HepG2 (cell line): Measurements from ENCODE around the gene SLC6A5. TPM values are rescaled to one million over a fixed set of nuclear protein-coding genes. Genes with fewer than 3 reads are reported as not detected.

Source experiments
- ATAC-seq: fragments of 200-7000 bp; cut with Tn5 transposase; 3 replicates; pipeline ENCODE4 v1.9.1; 2020; ENCODE audit warnings: mild to moderate bottlenecking, moderate library complexity
- BruUV-seq: library from RNA; stranded (reverse); fragments of 400-500 nt; replicated peaks from 2 replicates; lab custom pipeline; 2021; lab: Mats Ljungman, UMichigan
- CTCF ChIA-PET: fragments of 300-600 bp; formaldehyde crosslinking; extraction: SDS; loops from one replicate; lab custom pipeline; 2021; ENCODE audit warnings: low total read pairs, inconsistent platforms, low intra/inter-chr PET ratio; lab: Yijun Ruan, JAX
- POLR2A ChIA-PET: fragments of 350-600 bp; sonication (Branson Sonifier 250); formaldehyde crosslinking; loops from one replicate; lab custom pipeline; 2020; ENCODE audit warnings: antibody characterized with exemption, inconsistent platforms; lab: Yijun Ruan, JAX
- DNase-seq: peaks from one replicate; pipeline ENCODE4 v3.0.0-alpha.2; 2015; ENCODE audit warnings: low spot score
- FAIRE-seq: peaks from 3 replicates; lab custom pipeline; 2011; peaks lifted over from hg19 to GRCh38; lab: Jason Lieb, UNC
- H2AFZ ChIP-seq: one replicate; pipeline ENCODE4 v1.6.1; 2011; ENCODE audit warnings: low read length, inconsistent platforms
- H3K27ac ChIP-seq: fragments of 300-600 bp; 3 replicates; pipeline ENCODE4 v1.8.0; 2011; ENCODE audit warnings: mixed run types, mild to moderate bottlenecking, mixed read lengths, low read length, inconsistent platforms; ENCODE audit not compliant: insufficient read depth; ENCODE audit errors: extremely low read length
- H3K27me3 ChIP-seq, 2 experiments: fragments of 200-600 bp in 1 of 2; 2 replicates in 1 of 2; 3 replicates in 1 of 2; pipeline versions ENCODE4 v1.6.0 to v1.8.0; 2011; ENCODE audit warnings: low read length in 2 of 2, mild to moderate bottlenecking in 2 of 2, moderate library complexity in 2 of 2, inconsistent platforms in 1 of 2; ENCODE audit not compliant: insufficient read depth in 2 of 2, control insufficient read depth in 1 of 2
- H3K36me3 ChIP-seq, 2 experiments: fragments of 200-600 bp in 1 of 2; replicated peaks in 1 of 2; 2 replicates in 1 of 2; 3 replicates in 1 of 2; pipeline versions ENCODE4 v1.5.1 to v1.8.0; 2011; ENCODE audit warnings: low read length in 2 of 2, inconsistent platforms in 1 of 2; ENCODE audit not compliant: insufficient read depth in 2 of 2, control insufficient read depth in 1 of 2
- H3K4me1 ChIP-seq: 2 replicates; pipeline ENCODE4 v1.5.1; 2012; ENCODE audit warnings: low read length, inconsistent platforms; ENCODE audit not compliant: insufficient read depth
- H3K4me2 ChIP-seq: 2 replicates; pipeline ENCODE4 v1.6.0; 2011; ENCODE audit warnings: low read depth, low read length, inconsistent platforms
- H3K4me3 ChIP-seq, 3 experiments: fragments of 200-600 bp in 1 of 3; sonication (generic), shearing (Covaris generic) in 1 of 3; replicated peaks in 1 of 3; 2 replicates each; pipeline ENCODE4 v1.5.1; 2011 to 2016; ENCODE audit warnings: low read length in 3 of 3, inconsistent platforms in 2 of 3, low read depth in 2 of 3, mild to moderate bottlenecking in 2 of 3, control low read depth in 1 of 3, mixed read lengths in 1 of 3; ENCODE audit not compliant: insufficient read depth in 1 of 3
- H3K79me2 ChIP-seq: one replicate; pipeline ENCODE4 v1.6.1; 2011; ENCODE audit warnings: low read length, inconsistent platforms; ENCODE audit not compliant: insufficient read depth
- H3K9ac ChIP-seq: 2 replicates; pipeline ENCODE4 v1.6.0; 2011; ENCODE audit warnings: mild to moderate bottlenecking, low read depth, low read length, inconsistent platforms; ENCODE audit not compliant: insufficient read depth
- H3K9me3 ChIP-seq: 2 replicates; pipeline ENCODE4 v1.5.1; 2012; ENCODE audit warnings: mild to moderate bottlenecking, low read length
- H4K20me1 ChIP-seq: 2 replicates; pipeline ENCODE4 v1.6.0; 2011; ENCODE audit warnings: inconsistent platforms, mild to moderate bottlenecking, low read length, moderate library complexity; ENCODE audit not compliant: insufficient read depth
- HCFC1 ChIP-seq: fragments of 150-350 bp; IDR thresholded peaks from 2 replicates; pipeline ENCODE4 v1.6.1; 2014; ENCODE audit warnings: low read depth, low read length
- ISX ChIP-seq: sonication (generic); formaldehyde crosslinking; conservative IDR thresholded peaks from 2 replicates; pipeline ENCODE4 v1.5.0; 2020; ENCODE audit warnings: missing genetic modification reagents
- PCBP2 ChIP-seq: fragments of 200-400 bp; formaldehyde crosslinking; optimal IDR thresholded peaks from 2 replicates; pipeline ENCODE3; 2018; ENCODE audit warnings: low read length, low read depth; ENCODE audit not compliant: poor library complexity, severe bottlenecking
- PITX1 ChIP-seq: sonication (generic); formaldehyde crosslinking; IDR thresholded peaks from 2 replicates; pipeline ENCODE4 v1.5.1; 2020; ENCODE audit warnings: mild to moderate bottlenecking, missing genetic modification reagents
- POGZ ChIP-seq: sonication (generic); formaldehyde crosslinking; IDR thresholded peaks from 2 replicates; pipeline ENCODE4 v1.4.0; 2020; ENCODE audit warnings: mild to moderate bottlenecking, missing genetic modification reagents
- SIX1 ChIP-seq: sonication (generic); formaldehyde crosslinking; IDR thresholded peaks from 2 replicates; pipeline ENCODE4 v1.4.0; 2020; ENCODE audit warnings: missing genetic modification reagents, borderline replicate concordance
- TFAP4 ChIP-seq: sonication (generic); IDR thresholded peaks from 2 replicates; pipeline ENCODE4 v1.6.1; 2016; ENCODE audit warnings: low read depth, borderline replicate concordance
- ZNF329 ChIP-seq: sonication (generic); formaldehyde crosslinking; IDR thresholded peaks from 2 replicates; pipeline ENCODE4 v1.9.0; 2021; ENCODE audit warnings: low read depth, mild to moderate bottlenecking, missing genetic modification reagents
- ZNF382 ChIP-seq: sonication (generic); formaldehyde crosslinking; IDR thresholded peaks from 2 replicates; pipeline ENCODE4 v1.5.0; 2020; ENCODE audit warnings: missing genetic modification reagents, mild to moderate bottlenecking, borderline replicate concordance
- WGBS: methylation state at CpG from one replicate; pipeline ENCODE4 v1.1.6; 2017; ENCODE audit warnings: low lambda C conversion rate; 5-methylcytosine and 5-hydroxymethylcytosine counted together
- in situ Hi-C: cut with HindIII; loops from 2 replicates; pipeline ENCODE4 v1.10.0; 2017; ENCODE audit warnings: low pct_unique_long_range_greater_than_20kb; ENCODE audit not compliant: extremely low pct_ligation_motif_present
- intact Hi-C: fragments of 100-400 bp; cut with micrococcal nuclease; formaldehyde crosslinking; loops from one replicate; pipeline ENCODE4 v1.10.0; 2022; ENCODE audit not compliant: unreplicated experiment
- polyA plus RNA-seq, 8 experiments: library from polyadenylated mRNA; depleted of rRNA in 3 of 8; stranded (reverse) in 7 of 8; unstranded in 1 of 8; fragments of >200 nt; fragmentation: Illumina TruSeq in 4 of 8; extraction: Trizol in 4 of 8; gene quantifications; 2 replicates each; pipeline versions ENCODE4 v1.2.1 to v1.2.3, GENCODE V29; 2011 to 2016; ENCODE audit warnings: low read depth in 4 of 8, missing spikeins in 1 of 8, mixed read lengths in 1 of 8; ENCODE audit not compliant: insufficient read depth in 1 of 8
- total RNA-seq, 5 experiments: library from RNA; depleted of rRNA; stranded (reverse); fragments of >200 nt; fragmentation: Illumina TruSeq; extraction: Trizol; gene quantifications; 2 replicates each; pipeline ENCODE4 v1.2.3, GENCODE V29; 2016; ENCODE audit warnings: low read depth in 1 of 5
- TF ChIP-seq, protein P1 (sequence below): IDR thresholded peaks from 2 replicates; pipeline ENCODE4 v1.6.1; 2016; ENCODE audit warnings: missing genetic modification reagents, missing compliant biosample characterization
- TF ChIP-seq, protein P2 (sequence below): fragments of 450-650 bp; IDR thresholded peaks from 2 replicates; pipeline ENCODE4 v1.6.1; 2017; ENCODE audit warnings: mild to moderate bottlenecking

The SLC6A5 gene
- total and polyA plus RNA-seq, 2 of the 13 experiments (the other 11 are each of a cell fraction or from before 2014, with no cell fraction given) = not detected

DNA sequence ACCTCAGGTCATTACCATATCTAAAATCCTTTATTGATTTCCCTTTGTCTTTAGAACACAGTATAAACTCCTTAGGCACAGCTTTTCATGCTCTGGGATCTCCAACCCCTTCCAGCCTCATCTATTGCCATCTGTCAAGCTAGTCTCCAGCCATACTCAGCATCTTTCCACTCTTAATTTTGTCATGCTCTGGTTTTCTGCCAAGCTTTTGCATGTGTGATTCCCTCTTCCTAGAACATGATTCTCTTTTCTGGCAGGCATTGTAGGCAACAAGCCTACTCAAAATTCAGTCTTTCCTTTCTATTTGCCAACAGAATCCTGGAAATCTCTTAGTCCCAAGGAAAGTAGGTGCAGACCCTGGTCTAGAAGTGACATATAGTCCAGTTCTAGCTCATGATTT, 35.5 kb upstream of the SLC6A5 start:
- H3K27me3 ChIP-seq = 0 out of 5 replicates have a peak, but pooled peaks cover 0 to 4% of the 10 kb centered on the region in 2 experiments
- in situ Hi-C loops (no loop called here), intact Hi-C loops (no loop called here)
- no TSS peak for BruUV-seq
- H3K4me2 ChIP-seq = no peak overlapping the region
- H3K4me1 ChIP-seq = no peaks in the 10 kb centered on the region
- H3K9me3 ChIP-seq = no peaks in the 10 kb centered on the region
- POLR2A ChIA-PET = no interaction called here
- H3K79me2 ChIP-seq = no peaks in the 10 kb centered on the region
- ATAC-seq = no peak
- H3K4me3 ChIP-seq = no peak overlapping the region
- H3K36me3 ChIP-seq = no peaks in the 10 kb centered on the region
- H3K27ac ChIP-seq = no peak overlapping the region
- FAIRE-seq = no peak
- no peak for DNase-seq
- no peak for TF ChIP-seq ISX (CRISPR knock-in tag)
- TF ChIP-seq, protein P1, sequence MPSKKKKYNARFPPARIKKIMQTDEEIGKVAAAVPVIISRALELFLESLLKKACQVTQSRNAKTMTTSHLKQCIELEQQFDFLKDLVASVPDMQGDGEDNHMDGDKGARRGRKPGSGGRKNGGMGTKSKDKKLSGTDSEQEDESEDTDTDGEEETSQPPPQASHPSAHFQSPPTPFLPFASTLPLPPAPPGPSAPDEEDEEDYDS (CRISPR knock-in tag) = no peak
- CTCF ChIA-PET = no interaction called here
- no peak overlapping the region for H2AFZ ChIP-seq
- no peak overlapping the region for H3K9ac ChIP-seq
- H4K20me1 ChIP-seq = no peaks in the 10 kb centered on the region

GRCh38 chr11:20564846-20565635, 34.4 kb upstream of the SLC6A5 start:
- intact Hi-C loops = no loop called here
- BruUV-seq = no TSS peak
- POLR2A ChIA-PET = no interaction called here

More at GRCh38 chr11:20564846-20565635, 34.4 kb upstream of the SLC6A5 start:
- 0% methylated on average over 1 of the region's 1 CpG for WGBS
- no peaks in the 10 kb centered on the region for H3K4me1 ChIP-seq
- H3K4me3 ChIP-seq = no peak overlapping the region
- no peak overlapping the region for H2AFZ ChIP-seq
- 0 out of 5 replicates have a peak, but pooled peaks cover 0 to 4% of the 10 kb centered on the region in 2 experiments for H3K27me3 ChIP-seq
- H3K9ac ChIP-seq = no peak overlapping the region
- TF ChIP-seq SIX1 (CRISPR knock-in tag) (no peak), POGZ (no peak), PITX1 (CRISPR knock-in tag) (no peak), ZNF382 (CRISPR knock-in tag) (no peak), TFAP4 (no peak), ZNF329 (CRISPR knock-in tag) (no peak), HCFC1 (no peak), PCBP2 (no peak)
- TF ChIP-seq, protein P2, sequence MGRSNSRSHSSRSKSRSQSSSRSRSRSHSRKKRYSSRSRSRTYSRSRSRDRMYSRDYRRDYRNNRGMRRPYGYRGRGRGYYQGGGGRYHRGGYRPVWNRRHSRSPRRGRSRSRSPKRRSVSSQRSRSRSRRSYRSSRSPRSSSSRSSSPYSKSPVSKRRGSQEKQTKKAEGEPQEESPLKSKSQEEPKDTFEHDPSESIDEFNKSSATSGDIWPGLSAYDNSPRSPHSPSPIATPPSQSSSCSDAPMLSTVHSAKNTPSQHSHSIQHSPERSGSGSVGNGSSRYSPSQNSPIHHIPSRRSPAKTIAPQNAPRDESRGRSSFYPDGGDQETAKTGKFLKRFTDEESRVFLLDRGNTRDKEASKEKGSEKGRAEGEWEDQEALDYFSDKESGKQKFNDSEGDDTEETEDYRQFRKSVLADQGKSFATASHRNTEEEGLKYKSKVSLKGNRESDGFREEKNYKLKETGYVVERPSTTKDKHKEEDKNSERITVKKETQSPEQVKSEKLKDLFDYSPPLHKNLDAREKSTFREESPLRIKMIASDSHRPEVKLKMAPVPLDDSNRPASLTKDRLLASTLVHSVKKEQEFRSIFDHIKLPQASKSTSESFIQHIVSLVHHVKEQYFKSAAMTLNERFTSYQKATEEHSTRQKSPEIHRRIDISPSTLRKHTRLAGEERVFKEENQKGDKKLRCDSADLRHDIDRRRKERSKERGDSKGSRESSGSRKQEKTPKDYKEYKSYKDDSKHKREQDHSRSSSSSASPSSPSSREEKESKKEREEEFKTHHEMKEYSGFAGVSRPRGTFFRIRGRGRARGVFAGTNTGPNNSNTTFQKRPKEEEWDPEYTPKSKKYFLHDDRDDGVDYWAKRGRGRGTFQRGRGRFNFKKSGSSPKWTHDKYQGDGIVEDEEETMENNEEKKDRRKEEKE = no peak
- H3K79me2 ChIP-seq = no peaks in the 10 kb centered on the region
- no peaks in the 10 kb centered on the region for H3K9me3 ChIP-seq
- ATAC-seq = no peak
- no peak for DNase-seq
- H4K20me1 ChIP-seq = no peaks in the 10 kb centered on the region
- CTCF ChIA-PET = no interaction called here
- no peaks in the 10 kb centered on the region for H3K36me3 ChIP-seq
- no peak overlapping the region for H3K27ac ChIP-seq
- FAIRE-seq = no peak
- in situ Hi-C loops = no loop called here
- no peak overlapping the region for H3K4me2 ChIP-seq
